ENCODE data around the gene CITED4. TPM values are rescaled to one million over a fixed set of nuclear protein-coding genes. Genes with fewer than 3 reads are reported as not detected.

Gene CITED4
- total and polyA plus RNA-seq, 2 donors (not counting 1 experiment from before 2014, with no cell fraction given), result 0.20 to 1.7 TPM

- Histone ChIP-seq H3K9ac (ENCODE audit: insufficient read depth, low read length) (no peak overlapping the region), H3K27ac (ENCODE audit: insufficient read depth, low read length) (no peak overlapping the region), H3K36me3 (ENCODE audit: control insufficient read depth, insufficient read depth, low read length) (no peaks in the 10 kb centered on the region), H3K27me3 (ENCODE audit: control insufficient read depth, insufficient read depth, low read length) (no peaks in the 10 kb centered on the region), H3K9me3 (ENCODE audit: control insufficient read depth, insufficient read depth, low read depth, low read length) (no peaks in the 10 kb centered on the region), H3K4me1 (ENCODE audit: control insufficient read depth, extremely low read depth, insufficient read depth, low read length) (no peaks in the 10 kb centered on the region), H3K4me2 (ENCODE audit: extremely low read depth, insufficient read depth, low read length) (no peak overlapping the region), H4K20me1 (ENCODE audit: control insufficient read depth, extremely low read depth, insufficient read depth, low read length) (no peaks in the 10 kb centered on the region), H2AFZ (ENCODE audit: low read length) (no peak overlapping the region), H3K79me2 (ENCODE audit: control insufficient read depth, insufficient read depth, low read length) (no peaks in the 10 kb centered on the region), H3K4me3 (replicated peaks in 1 of 4; ENCODE audit: control extremely low read depth in 1 of 4, insufficient read depth in 1 of 4, low read depth in 3 of 4, low read length in 4 of 4) (no peak overlapping the region)
- peak in 1 of 2 donors; percentile 27 for DNase-seq (ENCODE audit: low read depth in 2 of 2)
- TF ChIP-seq, protein P1, sequence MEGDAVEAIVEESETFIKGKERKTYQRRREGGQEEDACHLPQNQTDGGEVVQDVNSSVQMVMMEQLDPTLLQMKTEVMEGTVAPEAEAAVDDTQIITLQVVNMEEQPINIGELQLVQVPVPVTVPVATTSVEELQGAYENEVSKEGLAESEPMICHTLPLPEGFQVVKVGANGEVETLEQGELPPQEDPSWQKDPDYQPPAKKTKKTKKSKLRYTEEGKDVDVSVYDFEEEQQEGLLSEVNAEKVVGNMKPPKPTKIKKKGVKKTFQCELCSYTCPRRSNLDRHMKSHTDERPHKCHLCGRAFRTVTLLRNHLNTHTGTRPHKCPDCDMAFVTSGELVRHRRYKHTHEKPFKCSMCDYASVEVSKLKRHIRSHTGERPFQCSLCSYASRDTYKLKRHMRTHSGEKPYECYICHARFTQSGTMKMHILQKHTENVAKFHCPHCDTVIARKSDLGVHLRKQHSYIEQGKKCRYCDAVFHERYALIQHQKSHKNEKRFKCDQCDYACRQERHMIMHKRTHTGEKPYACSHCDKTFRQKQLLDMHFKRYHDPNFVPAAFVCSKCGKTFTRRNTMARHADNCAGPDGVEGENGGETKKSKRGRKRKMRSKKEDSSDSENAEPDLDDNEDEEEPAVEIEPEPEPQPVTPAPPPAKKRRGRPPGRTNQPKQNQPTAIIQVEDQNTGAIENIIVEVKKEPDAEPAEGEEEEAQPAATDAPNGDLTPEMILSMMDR (conservative IDR thresholded peaks at IDR 0.05 in 1 of 2, IDR thresholded peaks at IDR 0.05 in 1 of 2; ENCODE audit: low read depth in 1 of 2, low read length in 2 of 2), result no peak
These were observed 15.0 kb downstream of the CITED4 start for GRCh38 chr1:40847023-40847745.

- Histone ChIP-seq H3K27me3 (ENCODE audit: control insufficient read depth, insufficient read depth, low read length) (no peaks in the 10 kb centered on the region), H2AFZ (ENCODE audit: low read length) (no peak overlapping the region), H3K9ac (ENCODE audit: insufficient read depth, low read length) (no peak overlapping the region), H3K4me1 (ENCODE audit: control insufficient read depth, extremely low read depth, insufficient read depth, low read length) (no peaks in the 10 kb centered on the region), H4K20me1 (ENCODE audit: control insufficient read depth, extremely low read depth, insufficient read depth, low read length) (no peaks in the 10 kb centered on the region), H3K36me3 (ENCODE audit: control insufficient read depth, insufficient read depth, low read length) (no peaks in the 10 kb centered on the region), H3K4me2 (ENCODE audit: extremely low read depth, insufficient read depth, low read length) (no peak overlapping the region), H3K27ac (ENCODE audit: insufficient read depth, low read length) (no peak overlapping the region), H3K4me3 (replicated peaks in 1 of 4; ENCODE audit: control extremely low read depth in 1 of 4, insufficient read depth in 1 of 4, low read depth in 3 of 4, low read length in 4 of 4) (no peak overlapping the region), H3K79me2 (ENCODE audit: control insufficient read depth, insufficient read depth, low read length) (no peaks in the 10 kb centered on the region), H3K9me3 (ENCODE audit: control insufficient read depth, insufficient read depth, low read depth, low read length) (no peaks in the 10 kb centered on the region)
- DNase-seq (ENCODE audit: low read depth in 2 of 2), result no peak
- TF ChIP-seq, protein P1 (conservative IDR thresholded peaks at IDR 0.05 in 1 of 2, IDR thresholded peaks at IDR 0.05 in 1 of 2; ENCODE audit: low read depth in 1 of 2, low read length in 2 of 2), result no peak
- no peak for TF ChIP-seq EZH2 (IDR thresholded peaks at IDR 0.05; ENCODE audit: low read length, missing control alignments)
These were observed 16.3 kb downstream of the CITED4 start for GRCh38 chr1:40845895-40846294.

DNA sequence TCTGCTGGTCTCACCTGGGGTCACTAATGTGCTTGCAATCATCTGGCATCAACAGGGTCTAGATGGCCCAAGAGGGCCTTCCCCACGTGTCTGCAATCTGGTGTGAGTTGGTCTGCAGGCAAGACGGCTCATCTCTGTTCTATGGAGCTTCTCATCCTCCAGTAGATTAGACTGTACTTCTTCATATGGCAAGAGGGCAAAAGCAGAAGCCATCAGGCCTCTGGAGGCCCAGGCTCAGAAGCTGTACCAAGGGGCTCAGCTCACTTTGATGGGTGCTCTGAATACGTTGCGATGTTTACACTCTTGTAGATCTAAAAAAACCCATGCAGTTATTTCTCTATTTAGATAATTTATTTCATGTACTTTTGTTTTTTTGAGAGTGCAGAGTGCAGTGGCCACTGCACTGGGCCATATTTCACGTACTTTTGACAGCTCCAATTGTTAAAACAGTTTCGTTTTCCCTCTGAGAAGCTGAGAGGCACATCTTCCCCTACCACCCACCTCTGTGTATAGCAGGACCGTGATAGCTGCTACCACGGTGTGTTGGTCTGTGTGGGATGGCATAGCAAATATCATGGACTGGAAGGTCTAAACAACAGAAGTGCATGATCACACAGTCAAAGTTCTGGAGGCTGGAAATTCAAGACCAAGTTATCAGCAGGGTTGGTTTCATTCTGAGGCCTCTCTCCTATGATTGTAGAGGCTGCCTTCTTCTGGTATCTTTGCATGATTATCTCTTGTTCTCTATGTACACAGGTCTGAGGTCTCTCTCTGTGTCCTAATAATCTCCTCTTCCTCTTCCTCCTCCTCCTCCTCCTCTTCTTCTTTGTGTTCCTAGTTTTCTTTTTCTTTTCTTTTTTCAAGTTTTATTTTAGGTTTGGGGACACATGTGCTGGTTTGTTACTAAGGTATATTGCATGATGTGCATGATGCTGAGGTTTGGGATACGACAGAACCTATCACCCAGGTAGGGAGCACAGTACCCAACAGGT lies 17.0 kb downstream of the CITED4 start:
- no peak overlapping the region for H3K9ac ChIP-seq (ENCODE audit: insufficient read depth, low read length)
- H3K36me3 ChIP-seq (ENCODE audit: control insufficient read depth, insufficient read depth, low read length), result no peaks in the 10 kb centered on the region
- no peak overlapping the region for H3K4me3 ChIP-seq (replicated peaks in 1 of 4; ENCODE audit: control extremely low read depth in 1 of 4, insufficient read depth in 1 of 4, low read depth in 3 of 4, low read length in 4 of 4)
- no peaks in the 10 kb centered on the region for H4K20me1 ChIP-seq (ENCODE audit: control insufficient read depth, extremely low read depth, insufficient read depth, low read length)
- no peaks in the 10 kb centered on the region for H3K9me3 ChIP-seq (ENCODE audit: control insufficient read depth, insufficient read depth, low read depth, low read length)
- no peaks in the 10 kb centered on the region for H3K4me1 ChIP-seq (ENCODE audit: control insufficient read depth, extremely low read depth, insufficient read depth, low read length)
- H3K27ac ChIP-seq (ENCODE audit: insufficient read depth, low read length), result no peak overlapping the region
- no peaks in the 10 kb centered on the region for H3K27me3 ChIP-seq (ENCODE audit: control insufficient read depth, insufficient read depth, low read length)
- H3K4me2 ChIP-seq (ENCODE audit: extremely low read depth, insufficient read depth, low read length), result no peak overlapping the region
- no peak for DNase-seq (ENCODE audit: low read depth in 2 of 2)
- H2AFZ ChIP-seq (ENCODE audit: low read length), result no peak overlapping the region
- TF ChIP-seq, protein P1 (conservative IDR thresholded peaks at IDR 0.05 in 1 of 2, IDR thresholded peaks at IDR 0.05 in 1 of 2; ENCODE audit: low read depth in 1 of 2, low read length in 2 of 2), result no peak
- TF ChIP-seq EZH2 (IDR thresholded peaks at IDR 0.05; ENCODE audit: low read length, missing control alignments), result no peak
- H3K79me2 ChIP-seq (ENCODE audit: control insufficient read depth, insufficient read depth, low read length), result no peaks in the 10 kb centered on the region

Measured in fibroblast of lung (primary cell).